ENCODE measurements around the gene IFI30.
A peak's percentile ranks its signal among the peaks of the same experiment; 100 is the strongest.
"Not testable (repeated sequence)": the region's sequence is repeated elsewhere in the genome, so short reads cannot be mapped to it uniquely, and the experiment has no call there.

Gene IFI30

GRCh38 chr19:18204394-18205199, 31.0 kb downstream of the IFI30 start:
- peak in 1 of 2 donors; percentile 66 for DNase-seq

GRCh38 chr19:18205200-18205892, 31.7 kb downstream of the IFI30 start:
- peak; percentile 38 to 41 for DNase-seq

- no peak for DNase-seq
These were observed 32.4 kb downstream of the IFI30 start for GRCh38 chr19:18206018-18206417.

GRCh38 chr19:18208098-18208951, 34.7 kb downstream of the IFI30 start:
- DNase-seq, result peak in 1 of 2 donors; percentile 17

GRCh38 chr19:18209912-18210311, 36.3 kb downstream of the IFI30 start:
- not testable (repeated sequence) for DNase-seq

GRCh38 chr19:18211683-18212082, 38.1 kb downstream of the IFI30 start:
- DNase-seq, result no peak

GRCh38 chr19:18214779-18215433, 41.3 kb downstream of the IFI30 start:
- DNase-seq, result no peak

GRCh38 chr19:18216789-18217188, 43.2 kb downstream of the IFI30 start:
- DNase-seq, result no peak

GRCh38 chr19:18218159-18218558, 44.5 kb downstream of the IFI30 start:
- DNase-seq, result no peak

GRCh38 chr19:18218600-18218999, 45.0 kb downstream of the IFI30 start:
- DNase-seq, result no peak

- DNase-seq, result no peak
These were observed 46.5 kb downstream of the IFI30 start for GRCh38 chr19:18219911-18220631.

GRCh38 chr19:18220632-18221275, 47.1 kb downstream of the IFI30 start:
- DNase-seq, result no peak

- DNase-seq, result no peak
These were observed 48.5 kb downstream of the IFI30 start for GRCh38 chr19:18221815-18222725.

GRCh38 chr19:18223860-18224524, 50.4 kb downstream of the IFI30 start:
- DNase-seq, result peak in 1 of 2 donors; percentile 44

GRCh38 chr19:18224525-18225354, 51.1 kb downstream of the IFI30 start:
- DNase-seq, result peak in 1 of 2 donors; percentile 75

- no peak for DNase-seq
These were observed 51.7 kb downstream of the IFI30 start for GRCh38 chr19:18225355-18225701.

GRCh38 chr19:18225702-18226468, 52.3 kb downstream of the IFI30 start, which contains the start of gene PDE4C:
Gene PDE4C (minus strand): TSS chr19:18226438. CDS start chr19:18226415, 23 bp downstream.
- DNase-seq, result peak in 1 of 2 donors; percentile 10

All from bone marrow (tissue), 2 donors.